Activated CD8-positive, alpha-beta memory T cell treated with anti-CD3 and anti-CD28 coated beads, Interleukin-2, amount 50 U/mL, for 48 hours (primary cell): ENCODE data around the gene KLKB1.

Experiments used
- DNase-seq: peaks from one replicate; pipeline ENCODE4 v3.0.0-alpha.2; 2020

KLKB1 gene

GRCh38 chr4:186227221-186227620, at the start of gene KLKB1:
TSS of gene KLKB1 (plus strand) at chr4:186227507. CDS start at chr4:186228196, 689 bp downstream.
- no peak for DNase-seq

GRCh38 chr4:186188107-186188506, 39.2 kb upstream of the KLKB1 start:
- DNase-seq, result no peak

GRCh38 chr4:186189656-186190055, 37.7 kb upstream of the KLKB1 start:
- DNase-seq, result no peak

GRCh38 chr4:186190581-186191199, 36.6 kb upstream of the KLKB1 start:
- peak; percentile 77 for DNase-seq

GRCh38 chr4:186191200-186192065, 35.9 kb upstream of the KLKB1 start, which contains the start of gene CYP4V2:
TSS of gene CYP4V2 (plus strand) at chr4:186191567. CDS start at chr4:186191824, 257 bp downstream.
- peak; percentile 92 for DNase-seq

GRCh38 chr4:186192066-186192612, 35.2 kb upstream of the KLKB1 start:
- DNase-seq, result peak; percentile 65

GRCh38 chr4:186193851-186194250, 33.5 kb upstream of the KLKB1 start:
- no peak for DNase-seq

- DNase-seq, result no peak
Measured at GRCh38 chr4:186196063-186196462, 31.2 kb upstream of the KLKB1 start.

- no peak for DNase-seq
Measured at GRCh38 chr4:186200516-186200915, 26.8 kb upstream of the KLKB1 start.

GRCh38 chr4:186201010-186201409, 26.3 kb upstream of the KLKB1 start:
- DNase-seq, result no peak

GRCh38 chr4:186201535-186202230, 25.6 kb upstream of the KLKB1 start:
- peak; percentile 71 for DNase-seq

GRCh38 chr4:186202490-186203140, 24.7 kb upstream of the KLKB1 start:
- DNase-seq, result no peak

GRCh38 chr4:186203406-186203805, 23.9 kb upstream of the KLKB1 start:
- DNase-seq, result no peak

GRCh38 chr4:186204103-186204559, 23.2 kb upstream of the KLKB1 start:
- DNase-seq, result peak; percentile 81

- no peak for DNase-seq
Measured at GRCh38 chr4:186204686-186205085, 22.6 kb upstream of the KLKB1 start.

- DNase-seq, result no peak
Measured at GRCh38 chr4:186205156-186205555, 22.2 kb upstream of the KLKB1 start.

- no peak for DNase-seq
Measured at GRCh38 chr4:186216465-186217024, 10.8 kb upstream of the KLKB1 start.

- no peak for DNase-seq
Measured at GRCh38 chr4:186217733-186218293, 9.5 kb upstream of the KLKB1 start.

GRCh38 chr4:186221624-186222023, 5.7 kb upstream of the KLKB1 start:
- no peak for DNase-seq

- DNase-seq, result no peak
Measured at GRCh38 chr4:186225848-186226247, 1.5 kb upstream of the KLKB1 start.

GRCh38 chr4:186226521-186227189, 652 bp upstream of the KLKB1 start:
- DNase-seq, result no peak
